ENCODE data around the gene TMEM178B. TPM values are rescaled to one million over a fixed set of nuclear protein-coding genes. Genes with fewer than 3 reads are reported as not detected.

TMEM178B gene
- polyA plus RNA-seq, 1 of the 3 experiments (the other 2 are of a cell fraction) = 0.20 TPM

DNA sequence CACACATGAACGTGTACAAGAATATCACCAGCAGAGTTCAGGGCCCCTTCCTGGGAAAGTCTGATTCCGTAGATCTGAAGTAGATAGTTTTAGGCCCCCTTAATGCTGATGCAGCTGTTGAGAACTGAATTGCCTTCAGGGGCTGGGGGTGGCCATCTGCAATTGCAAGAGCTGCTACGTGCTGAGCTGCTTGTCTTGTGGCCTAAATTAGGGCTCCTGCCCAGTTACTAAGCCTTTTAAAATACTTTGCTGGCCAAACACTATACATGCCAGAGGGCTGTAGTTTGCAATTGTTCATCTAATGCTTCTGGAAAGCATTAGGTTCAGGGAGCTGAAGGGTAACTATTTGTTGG, 71.7 kb downstream of the TMEM178B start:
- Histone ChIP-seq H3K36me3 (replicated peaks in 1 of 2; ENCODE audit: control insufficient read depth in 1 of 2, insufficient read depth in 2 of 2, low read length in 1 of 2) (no peaks in the 10 kb centered on the region), H3K9ac (no peak overlapping the region), H4K20me1 (ENCODE audit: insufficient read depth) (no peaks in the 10 kb centered on the region), H3K9me3 (0 out of 2 replicates have a peak, but pooled peaks cover 3% of the 10 kb centered on the region), H3K4me3 (ENCODE audit: low read depth in 2 of 2, low read length in 1 of 2) (no peak overlapping the region), H3K4me1 (ENCODE audit: control insufficient read depth in 1 of 2, insufficient read depth in 2 of 2, low read depth in 1 of 2, low read length in 1 of 2) (peaks cover 0 to 31% of the 10 kb centered on the region in 2 experiments; a peak in 1 of 4 replicates), H3K79me2 (ENCODE audit: insufficient read depth) (no peaks in the 10 kb centered on the region), H2AFZ (ENCODE audit: low read depth) (no peak overlapping the region), H3K9me2 (no peaks in the 10 kb centered on the region), H3K27me3 (ENCODE audit: insufficient read depth) (no peaks in the 10 kb centered on the region), H3K27ac (ENCODE audit: low read depth in 2 of 2, low read length in 1 of 2) (peak overlapping the region in 1 of 2 experiments; percentile 89; a peak in 2 of 4 replicates), H3F3A (replicated peaks; ENCODE audit: insufficient read depth) (no peaks in the 10 kb centered on the region), H3K4me2 (no peak overlapping the region)
- DNase-seq = peak; percentile 75
- ChIA-PET POLR2A (interaction anchor here (0.8 to 2.0 kb wide), 5 partner anchors 13 to 131 kb away, joined by 3 to 7 read pairs (median 4); partner anchors contain the start of genes MRPS33 and TMEM178B), CTCF (interaction anchor here (0.8 to 3.1 kb wide), 11 partner anchors 10 to 387 kb away, joined by 3 to 10 read pairs (median 3); partner anchors contain the start of gene MRPS33)
- TF ChIP-seq, protein P1, sequence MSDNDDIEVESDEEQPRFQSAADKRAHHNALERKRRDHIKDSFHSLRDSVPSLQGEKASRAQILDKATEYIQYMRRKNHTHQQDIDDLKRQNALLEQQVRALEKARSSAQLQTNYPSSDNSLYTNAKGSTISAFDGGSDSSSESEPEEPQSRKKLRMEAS (IDR thresholded peaks at IDR 0.05; ENCODE audit: low read depth) = no peak
- TF ChIP-seq FOXJ3 (CRISPR knock-in tag; IDR thresholded peaks at IDR 0.05) = peak; percentile 70
- TF ChIP-seq, protein P2, sequence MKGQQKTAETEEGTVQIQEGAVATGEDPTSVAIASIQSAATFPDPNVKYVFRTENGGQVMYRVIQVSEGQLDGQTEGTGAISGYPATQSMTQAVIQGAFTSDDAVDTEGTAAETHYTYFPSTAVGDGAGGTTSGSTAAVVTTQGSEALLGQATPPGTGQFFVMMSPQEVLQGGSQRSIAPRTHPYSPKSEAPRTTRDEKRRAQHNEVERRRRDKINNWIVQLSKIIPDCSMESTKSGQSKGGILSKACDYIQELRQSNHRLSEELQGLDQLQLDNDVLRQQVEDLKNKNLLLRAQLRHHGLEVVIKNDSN (IDR thresholded peaks at IDR 0.05; ENCODE audit: borderline replicate concordance, low read depth) = no peak
- TF ChIP-seq EP300 (IDR thresholded peaks at IDR 0.05; ENCODE audit: borderline replicate concordance in 1 of 2, low read depth in 1 of 2, low read length in 1 of 2) = peak in 1 of 2 experiments; percentile 68; a peak in 1 of 4 replicates
- peak; percentile 46; the same call in 1 of the 2 replicates for TF ChIP-seq MXI1 (IDR thresholded peaks at IDR 0.05; ENCODE audit: low read depth, low read length)
- TF ChIP-seq GATA2 (CRISPR knock-in tag; IDR thresholded peaks at IDR 0.05) = peak; percentile 85
- TF ChIP-seq RXRA (IDR thresholded peaks at IDR 0.05; ENCODE audit: borderline replicate concordance, low read depth) = no peak
- WGBS (ENCODE audit: low lambda C conversion rate) = 6% methylated on average over 3 of the region's 3 CpGs

DNA sequence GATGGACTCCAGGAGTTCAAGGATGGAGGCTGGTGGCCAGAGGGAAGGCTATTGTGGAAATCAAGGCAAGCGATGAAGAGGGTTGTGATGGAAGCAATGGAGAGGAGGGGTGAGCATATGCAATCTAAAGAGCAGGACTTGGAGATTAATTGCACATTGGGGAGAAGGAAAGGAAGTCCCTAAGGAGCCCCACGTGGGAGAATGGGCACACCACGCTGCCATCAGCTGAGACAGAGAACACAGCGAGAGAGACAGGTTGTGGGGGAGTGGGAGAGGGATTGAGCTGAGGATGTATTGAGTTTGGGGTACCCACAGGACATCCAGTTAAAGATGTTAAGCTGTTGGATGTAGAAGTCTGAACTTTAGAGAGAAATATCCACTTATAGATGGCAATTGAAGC, 73.6 kb downstream of the TMEM178B start:
- DNase-seq = no peak
- Histone ChIP-seq H3K4me2 (no peak overlapping the region), H3K36me3 (replicated peaks in 1 of 2; ENCODE audit: control insufficient read depth in 1 of 2, insufficient read depth in 2 of 2, low read length in 1 of 2) (no peaks in the 10 kb centered on the region), H3K79me2 (ENCODE audit: insufficient read depth) (no peaks in the 10 kb centered on the region), H3K9me2 (no peaks in the 10 kb centered on the region), H3K4me3 (ENCODE audit: low read depth in 2 of 2, low read length in 1 of 2) (no peak overlapping the region), H3K27me3 (ENCODE audit: insufficient read depth) (no peaks in the 10 kb centered on the region), H4K20me1 (ENCODE audit: insufficient read depth) (no peaks in the 10 kb centered on the region), H3K9me3 (0 out of 2 replicates have a peak, but pooled peaks cover 3% of the 10 kb centered on the region), H3K27ac (ENCODE audit: low read depth in 2 of 2, low read length in 1 of 2) (no peak overlapping the region; a peak in 1 of 4 replicates), H3F3A (replicated peaks; ENCODE audit: insufficient read depth) (no peaks in the 10 kb centered on the region), H2AFZ (ENCODE audit: low read depth) (no peak overlapping the region), H3K9ac (no peak overlapping the region), H3K4me1 (ENCODE audit: control insufficient read depth in 1 of 2, insufficient read depth in 2 of 2, low read depth in 1 of 2, low read length in 1 of 2) (peaks cover 0 to 38% of the 10 kb centered on the region in 2 experiments; a peak in 1 of 4 replicates)
- 21% methylated on average over 4 of the region's 4 CpGs for WGBS (ENCODE audit: low lambda C conversion rate)
- ChIA-PET CTCF (interaction anchor here (1.0 kb wide), 1 partner anchor 76 kb away, joined by 4 read pairs; no protein-coding TSS in a partner anchor), POLR2A (no interaction called here)
- TF ChIP-seq JUND (IDR thresholded peaks at IDR 0.05) (no peak), CHD2 (IDR thresholded peaks at IDR 0.05; ENCODE audit: low read length, partially characterized antibody) (no peak), EZH2phosphoT487 (IDR thresholded peaks at IDR 0.05; ENCODE audit: borderline replicate concordance, low read depth) (no peak), NRF1 (IDR thresholded peaks at IDR 0.05; ENCODE audit: low read depth, low read length) (no peak), FOSL2 (IDR thresholded peaks at IDR 0.05; ENCODE audit: borderline replicate concordance, low read depth) (no peak), MEF2A (IDR thresholded peaks at IDR 0.05; ENCODE audit: borderline replicate concordance, low read depth) (no peak), MXI1 (IDR thresholded peaks at IDR 0.05; ENCODE audit: low read depth, low read length) (no peak), FOXM1 (IDR thresholded peaks at IDR 0.05; ENCODE audit: low read depth) (no peak), RAD21 (IDR thresholded peaks at IDR 0.05; ENCODE audit: low read length) (no peak), TEAD4 (IDR thresholded peaks at IDR 0.05; ENCODE audit: borderline replicate concordance, insufficient read depth) (no peak), GATA2 (CRISPR knock-in tag; IDR thresholded peaks at IDR 0.05) (no peak), RCOR1 (IDR thresholded peaks at IDR 0.05; ENCODE audit: low read length) (no peak)
- TF ChIP-seq, protein P3, sequence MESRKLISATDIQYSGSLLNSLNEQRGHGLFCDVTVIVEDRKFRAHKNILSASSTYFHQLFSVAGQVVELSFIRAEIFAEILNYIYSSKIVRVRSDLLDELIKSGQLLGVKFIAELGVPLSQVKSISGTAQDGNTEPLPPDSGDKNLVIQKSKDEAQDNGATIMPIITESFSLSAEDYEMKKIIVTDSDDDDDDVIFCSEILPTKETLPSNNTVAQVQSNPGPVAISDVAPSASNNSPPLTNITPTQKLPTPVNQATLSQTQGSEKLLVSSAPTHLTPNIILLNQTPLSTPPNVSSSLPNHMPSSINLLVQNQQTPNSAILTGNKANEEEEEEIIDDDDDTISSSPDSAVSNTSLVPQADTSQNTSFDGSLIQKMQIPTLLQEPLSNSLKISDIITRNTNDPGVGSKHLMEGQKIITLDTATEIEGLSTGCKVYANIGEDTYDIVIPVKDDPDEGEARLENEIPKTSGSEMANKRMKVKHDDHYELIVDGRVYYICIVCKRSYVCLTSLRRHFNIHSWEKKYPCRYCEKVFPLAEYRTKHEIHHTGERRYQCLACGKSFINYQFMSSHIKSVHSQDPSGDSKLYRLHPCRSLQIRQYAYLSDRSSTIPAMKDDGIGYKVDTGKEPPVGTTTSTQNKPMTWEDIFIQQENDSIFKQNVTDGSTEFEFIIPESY (IDR thresholded peaks at IDR 0.05; ENCODE audit: borderline replicate concordance, low read depth) = no peak
- TF ChIP-seq, protein P4, sequence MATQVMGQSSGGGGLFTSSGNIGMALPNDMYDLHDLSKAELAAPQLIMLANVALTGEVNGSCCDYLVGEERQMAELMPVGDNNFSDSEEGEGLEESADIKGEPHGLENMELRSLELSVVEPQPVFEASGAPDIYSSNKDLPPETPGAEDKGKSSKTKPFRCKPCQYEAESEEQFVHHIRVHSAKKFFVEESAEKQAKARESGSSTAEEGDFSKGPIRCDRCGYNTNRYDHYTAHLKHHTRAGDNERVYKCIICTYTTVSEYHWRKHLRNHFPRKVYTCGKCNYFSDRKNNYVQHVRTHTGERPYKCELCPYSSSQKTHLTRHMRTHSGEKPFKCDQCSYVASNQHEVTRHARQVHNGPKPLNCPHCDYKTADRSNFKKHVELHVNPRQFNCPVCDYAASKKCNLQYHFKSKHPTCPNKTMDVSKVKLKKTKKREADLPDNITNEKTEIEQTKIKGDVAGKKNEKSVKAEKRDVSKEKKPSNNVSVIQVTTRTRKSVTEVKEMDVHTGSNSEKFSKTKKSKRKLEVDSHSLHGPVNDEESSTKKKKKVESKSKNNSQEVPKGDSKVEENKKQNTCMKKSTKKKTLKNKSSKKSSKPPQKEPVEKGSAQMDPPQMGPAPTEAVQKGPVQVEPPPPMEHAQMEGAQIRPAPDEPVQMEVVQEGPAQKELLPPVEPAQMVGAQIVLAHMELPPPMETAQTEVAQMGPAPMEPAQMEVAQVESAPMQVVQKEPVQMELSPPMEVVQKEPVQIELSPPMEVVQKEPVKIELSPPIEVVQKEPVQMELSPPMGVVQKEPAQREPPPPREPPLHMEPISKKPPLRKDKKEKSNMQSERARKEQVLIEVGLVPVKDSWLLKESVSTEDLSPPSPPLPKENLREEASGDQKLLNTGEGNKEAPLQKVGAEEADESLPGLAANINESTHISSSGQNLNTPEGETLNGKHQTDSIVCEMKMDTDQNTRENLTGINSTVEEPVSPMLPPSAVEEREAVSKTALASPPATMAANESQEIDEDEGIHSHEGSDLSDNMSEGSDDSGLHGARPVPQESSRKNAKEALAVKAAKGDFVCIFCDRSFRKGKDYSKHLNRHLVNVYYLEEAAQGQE (IDR thresholded peaks at IDR 0.05; ENCODE audit: low read depth, low read length) = no peak
- TF ChIP-seq, protein P5, sequence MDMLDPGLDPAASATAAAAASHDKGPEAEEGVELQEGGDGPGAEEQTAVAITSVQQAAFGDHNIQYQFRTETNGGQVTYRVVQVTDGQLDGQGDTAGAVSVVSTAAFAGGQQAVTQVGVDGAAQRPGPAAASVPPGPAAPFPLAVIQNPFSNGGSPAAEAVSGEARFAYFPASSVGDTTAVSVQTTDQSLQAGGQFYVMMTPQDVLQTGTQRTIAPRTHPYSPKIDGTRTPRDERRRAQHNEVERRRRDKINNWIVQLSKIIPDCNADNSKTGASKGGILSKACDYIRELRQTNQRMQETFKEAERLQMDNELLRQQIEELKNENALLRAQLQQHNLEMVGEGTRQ (IDR thresholded peaks at IDR 0.05; ENCODE audit: borderline replicate concordance, low read depth, low read length) = no peak

Data from SK-N-SH (cell line).